ENCODE measurements around the gene ANGPTL2. TPM values are rescaled to one million over a fixed set of nuclear protein-coding genes. Genes with fewer than 3 reads are reported as not detected.

ANGPTL2 gene
- total RNA-seq, 1 donor from 2014 or later = 5.7 TPM

DNA sequence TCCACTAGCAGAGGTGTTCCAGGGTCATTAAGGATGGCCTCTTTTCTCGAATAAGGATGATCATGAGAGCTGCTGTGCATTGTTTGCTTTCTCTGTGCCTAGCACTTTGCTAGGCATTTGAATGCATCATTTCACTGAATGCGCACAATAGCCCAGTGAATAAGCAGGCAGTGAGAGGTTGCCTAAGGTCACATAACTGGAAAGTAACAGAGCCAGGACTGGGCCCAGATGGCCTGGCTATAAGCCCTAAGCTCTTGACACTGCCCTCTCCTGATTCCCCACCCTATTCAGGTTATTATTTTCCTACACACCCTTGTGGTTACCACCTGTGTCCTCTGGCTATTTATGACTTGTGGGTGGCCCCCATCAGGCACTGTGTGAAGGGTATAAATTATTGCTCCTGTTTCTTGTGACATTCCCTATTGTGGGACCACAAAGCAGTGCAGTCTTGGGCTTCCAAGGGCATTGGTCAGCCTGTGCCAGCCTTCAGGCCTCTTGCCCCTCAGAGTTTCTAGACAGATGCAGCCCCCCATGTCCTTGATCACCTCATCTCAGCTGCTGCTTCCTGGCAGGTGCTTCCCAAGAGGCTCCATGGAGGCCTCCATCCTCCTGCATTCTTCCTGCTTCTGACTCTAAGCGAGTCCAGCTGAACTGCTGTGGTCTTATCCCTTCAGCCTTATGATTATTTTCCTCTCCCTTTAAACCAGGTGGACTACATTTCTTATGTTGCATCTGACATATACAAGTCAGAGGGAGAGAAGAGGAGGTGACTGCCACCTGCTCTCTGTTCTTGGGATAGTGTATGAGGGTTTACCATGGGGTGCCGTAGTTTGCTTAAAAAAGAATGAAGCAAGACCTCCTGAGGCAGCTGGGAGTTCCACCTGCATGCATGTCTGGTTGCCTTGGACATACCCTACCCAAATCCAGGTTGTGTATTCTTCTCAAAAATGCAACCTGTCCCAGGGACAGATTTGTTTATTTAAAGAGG lies 47.6 kb downstream of the ANGPTL2 start:
- Mint-ChIP-seq H3K9me3 (ENCODE audit: unreplicated experiment) (no peaks in the 10 kb centered on the region), H3K27ac (ENCODE audit: unreplicated experiment) (no peak overlapping the region), H3K27me3 (ENCODE audit: unreplicated experiment) (peaks cover 3% of the 10 kb centered on the region), H3K36me3 (ENCODE audit: low read depth, unreplicated experiment) (peaks cover 13% of the 10 kb centered on the region), H3K4me1 (ENCODE audit: unreplicated experiment) (peaks cover 18% of the 10 kb centered on the region), H3K4me3 (ENCODE audit: unreplicated experiment) (no peak overlapping the region)
- no peak for DNase-seq (ENCODE audit: low spot score)
- TF ChIP-seq, protein P1, sequence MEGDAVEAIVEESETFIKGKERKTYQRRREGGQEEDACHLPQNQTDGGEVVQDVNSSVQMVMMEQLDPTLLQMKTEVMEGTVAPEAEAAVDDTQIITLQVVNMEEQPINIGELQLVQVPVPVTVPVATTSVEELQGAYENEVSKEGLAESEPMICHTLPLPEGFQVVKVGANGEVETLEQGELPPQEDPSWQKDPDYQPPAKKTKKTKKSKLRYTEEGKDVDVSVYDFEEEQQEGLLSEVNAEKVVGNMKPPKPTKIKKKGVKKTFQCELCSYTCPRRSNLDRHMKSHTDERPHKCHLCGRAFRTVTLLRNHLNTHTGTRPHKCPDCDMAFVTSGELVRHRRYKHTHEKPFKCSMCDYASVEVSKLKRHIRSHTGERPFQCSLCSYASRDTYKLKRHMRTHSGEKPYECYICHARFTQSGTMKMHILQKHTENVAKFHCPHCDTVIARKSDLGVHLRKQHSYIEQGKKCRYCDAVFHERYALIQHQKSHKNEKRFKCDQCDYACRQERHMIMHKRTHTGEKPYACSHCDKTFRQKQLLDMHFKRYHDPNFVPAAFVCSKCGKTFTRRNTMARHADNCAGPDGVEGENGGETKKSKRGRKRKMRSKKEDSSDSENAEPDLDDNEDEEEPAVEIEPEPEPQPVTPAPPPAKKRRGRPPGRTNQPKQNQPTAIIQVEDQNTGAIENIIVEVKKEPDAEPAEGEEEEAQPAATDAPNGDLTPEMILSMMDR (IDR thresholded peaks at IDR 0.05; ENCODE audit: unreplicated experiment) = no peak

DNA sequence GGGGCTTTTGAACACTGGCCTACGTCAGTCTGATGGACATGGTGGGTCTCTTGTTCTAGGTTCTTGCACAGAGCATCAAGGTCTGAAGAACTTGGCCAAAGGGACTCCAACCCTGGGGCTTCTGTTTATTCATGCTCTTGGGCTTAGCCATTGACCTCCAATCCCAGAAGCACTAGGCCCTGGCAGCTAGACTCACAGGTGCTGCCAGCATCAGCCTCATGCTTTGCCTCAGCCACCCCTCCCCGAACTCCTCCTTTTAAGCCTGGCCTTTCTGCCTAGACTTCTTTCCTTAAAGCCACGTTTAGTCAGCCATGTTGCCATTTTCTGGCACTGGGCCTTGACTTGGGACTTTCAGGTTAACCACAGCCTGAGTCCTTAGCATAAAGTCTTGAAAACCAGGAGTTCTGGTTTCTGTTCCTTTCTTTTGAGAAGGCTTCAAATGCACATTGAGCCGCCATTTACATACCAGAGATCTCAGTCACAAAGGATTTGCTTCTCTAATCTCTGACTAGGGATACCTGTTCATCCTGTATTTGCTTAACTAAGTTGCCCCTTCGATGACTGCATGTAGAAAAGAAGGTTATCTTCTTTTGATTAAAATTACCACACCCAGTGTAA lies 54.7 kb downstream of the ANGPTL2 start:
- Mint-ChIP-seq H3K27ac (ENCODE audit: unreplicated experiment) (no peak overlapping the region), H3K9me3 (ENCODE audit: unreplicated experiment) (no peaks in the 10 kb centered on the region), H3K4me1 (ENCODE audit: unreplicated experiment) (peaks cover 7% of the 10 kb centered on the region), H3K36me3 (ENCODE audit: low read depth, unreplicated experiment) (peaks cover 9% of the 10 kb centered on the region), H3K4me3 (ENCODE audit: unreplicated experiment) (no peak overlapping the region), H3K27me3 (ENCODE audit: unreplicated experiment) (no peaks in the 10 kb centered on the region)
- DNase-seq (ENCODE audit: low spot score) = no peak
- TF ChIP-seq, protein P1 (IDR thresholded peaks at IDR 0.05; ENCODE audit: unreplicated experiment) = no peak

GRCh38 chr9:127066851-127067136 lies 55.6 kb downstream of the ANGPTL2 start:
- H3K27me3 Mint-ChIP-seq (ENCODE audit: unreplicated experiment) = no peaks in the 10 kb centered on the region
- H3K4me1 Mint-ChIP-seq (ENCODE audit: unreplicated experiment) = peaks cover 7% of the 10 kb centered on the region
- TF ChIP-seq, protein P1 (IDR thresholded peaks at IDR 0.05; ENCODE audit: unreplicated experiment) = no peak
- peaks cover 3% of the 10 kb centered on the region for H3K36me3 Mint-ChIP-seq (ENCODE audit: low read depth, unreplicated experiment)
- no peak overlapping the region for H3K4me3 Mint-ChIP-seq (ENCODE audit: unreplicated experiment)
- DNase-seq (ENCODE audit: low spot score) = no peak
- no peak overlapping the region for H3K27ac Mint-ChIP-seq (ENCODE audit: unreplicated experiment)
- no peaks in the 10 kb centered on the region for H3K9me3 Mint-ChIP-seq (ENCODE audit: unreplicated experiment)

- TF ChIP-seq, protein P1 (IDR thresholded peaks at IDR 0.05; ENCODE audit: unreplicated experiment) = no peak
- Mint-ChIP-seq H3K27me3 (ENCODE audit: unreplicated experiment) (no peaks in the 10 kb centered on the region), H3K4me3 (ENCODE audit: unreplicated experiment) (no peak overlapping the region), H3K36me3 (ENCODE audit: low read depth, unreplicated experiment) (no peaks in the 10 kb centered on the region), H3K27ac (ENCODE audit: unreplicated experiment) (no peak overlapping the region), H3K9me3 (ENCODE audit: unreplicated experiment) (no peaks in the 10 kb centered on the region), H3K4me1 (ENCODE audit: unreplicated experiment) (peaks cover 7% of the 10 kb centered on the region)
- no peak for DNase-seq (ENCODE audit: low spot score)
These were observed 56.2 kb downstream of the ANGPTL2 start for GRCh38 chr9:127066060-127066850.

Data from endothelial cell (in vitro differentiated cells).